NCI-H1694 (cell line): ENCODE data around the gene FNDC3A.
"Not testable (repeated sequence)": the region's sequence is repeated elsewhere in the genome, so short reads cannot be mapped to it uniquely, and the experiment has no call there.

Experiments used
- DNase-seq: peaks from one replicate; lab custom pipeline; 2025; lab: John Stamatoyannopoulos, UW

Gene FNDC3A

DNA sequence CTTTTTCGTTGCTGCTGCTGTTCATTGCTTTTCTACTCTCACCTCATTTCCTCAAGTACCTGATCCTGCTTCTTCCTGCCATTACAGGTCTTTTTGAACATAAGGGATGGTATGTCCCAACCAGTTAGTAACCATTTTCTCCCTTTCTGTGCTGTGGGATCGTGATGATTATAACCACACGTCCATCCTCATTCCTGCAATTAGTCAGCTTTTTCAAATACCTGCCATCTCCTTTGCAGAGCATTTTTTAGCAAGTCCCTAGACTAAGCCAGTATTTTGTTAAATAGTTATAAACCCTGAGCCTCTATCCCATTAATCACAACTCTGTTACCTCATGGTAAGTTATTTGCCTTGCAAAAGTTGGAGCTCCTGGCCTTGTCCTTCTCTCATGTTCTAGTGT is 109.2 kb downstream of the FNDC3A start:
- DNase-seq, result no peak

DNA sequence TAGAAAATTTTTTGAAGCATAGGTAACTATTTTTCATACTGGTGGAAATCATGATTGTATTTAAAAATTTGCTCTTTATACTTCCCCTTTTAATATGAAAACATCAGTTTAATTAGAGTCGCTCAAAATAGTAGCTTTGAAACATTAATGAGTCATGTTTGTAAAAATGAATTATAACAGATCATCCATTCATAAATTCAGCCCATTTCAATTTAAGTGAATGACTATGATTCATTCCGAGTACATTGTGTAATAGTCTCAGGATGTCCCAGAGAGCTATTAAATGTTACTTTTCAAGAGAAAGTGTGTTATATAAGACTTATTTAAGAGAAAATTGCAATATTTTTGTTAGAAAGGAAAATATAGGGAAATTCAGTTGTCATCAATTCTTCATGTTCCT is 111.0 kb downstream of the FNDC3A start:
- no peak for DNase-seq

- DNase-seq, result no peak
Observed at GRCh38 chr13:49093376-49093775, 117.7 kb downstream of the FNDC3A start.

GRCh38 chr13:49097374-49097773 is 121.7 kb downstream of the FNDC3A start:
- no peak for DNase-seq

GRCh38 chr13:49098198-49098597 is 122.5 kb downstream of the FNDC3A start:
- DNase-seq, result no peak

DNA sequence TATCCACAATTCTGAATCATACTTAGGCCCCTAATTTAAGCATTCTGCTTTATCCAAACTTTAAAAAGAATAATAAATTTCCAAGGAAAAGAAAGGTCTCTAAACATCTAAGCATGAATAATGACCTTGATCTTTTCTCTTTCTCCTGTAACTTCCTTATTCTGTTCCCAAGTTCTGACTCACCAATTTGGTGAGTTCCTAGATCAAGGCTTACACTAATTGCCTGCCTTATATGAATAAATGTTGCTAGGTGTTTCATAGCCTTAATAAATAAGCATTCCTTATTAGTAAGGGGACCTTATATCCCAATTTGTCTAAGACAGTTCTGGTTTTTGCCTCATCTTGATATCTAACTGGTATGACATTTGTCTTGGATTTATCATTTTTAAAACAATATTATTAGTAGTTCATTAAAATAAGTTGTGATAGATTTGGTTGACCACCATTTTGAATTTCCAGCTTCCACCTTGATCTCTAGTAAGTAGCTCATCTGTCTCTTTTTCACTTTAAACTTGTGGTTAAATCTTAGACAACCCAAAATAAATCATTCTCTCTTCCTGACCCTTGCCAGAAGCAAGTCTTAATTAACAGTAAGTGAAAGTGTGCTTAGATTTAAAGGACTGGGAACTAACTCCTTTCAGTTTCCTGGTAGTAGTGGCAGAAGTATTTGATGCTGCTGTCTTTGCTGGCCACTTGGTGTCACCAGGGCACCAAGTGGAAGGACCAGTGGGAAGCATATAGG is 123.2 kb downstream of the FNDC3A start:
- no peak for DNase-seq

DNA sequence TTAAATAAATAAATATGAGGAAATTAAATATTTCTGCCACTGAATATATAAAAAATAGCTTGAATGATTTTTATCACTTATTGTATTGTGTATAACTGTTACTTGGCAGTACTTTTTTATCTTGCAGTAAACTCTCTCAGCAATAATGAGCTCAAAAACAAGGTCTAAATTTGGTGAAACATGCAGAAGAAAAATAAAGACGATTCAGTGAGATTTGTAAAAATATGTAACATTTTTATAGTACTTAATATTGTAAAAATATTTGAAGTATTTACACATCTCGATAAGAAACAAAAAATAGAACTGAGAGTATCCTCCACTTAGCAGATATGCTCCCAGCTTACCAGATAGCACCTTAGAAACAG is 123.8 kb downstream of the FNDC3A start:
- no peak for DNase-seq

- no peak for DNase-seq
Observed at GRCh38 chr13:49100637-49101570, 125.2 kb downstream of the FNDC3A start.

- DNase-seq, result no peak
Observed at GRCh38 chr13:49108196-49108595, 132.5 kb downstream of the FNDC3A start.

DNA sequence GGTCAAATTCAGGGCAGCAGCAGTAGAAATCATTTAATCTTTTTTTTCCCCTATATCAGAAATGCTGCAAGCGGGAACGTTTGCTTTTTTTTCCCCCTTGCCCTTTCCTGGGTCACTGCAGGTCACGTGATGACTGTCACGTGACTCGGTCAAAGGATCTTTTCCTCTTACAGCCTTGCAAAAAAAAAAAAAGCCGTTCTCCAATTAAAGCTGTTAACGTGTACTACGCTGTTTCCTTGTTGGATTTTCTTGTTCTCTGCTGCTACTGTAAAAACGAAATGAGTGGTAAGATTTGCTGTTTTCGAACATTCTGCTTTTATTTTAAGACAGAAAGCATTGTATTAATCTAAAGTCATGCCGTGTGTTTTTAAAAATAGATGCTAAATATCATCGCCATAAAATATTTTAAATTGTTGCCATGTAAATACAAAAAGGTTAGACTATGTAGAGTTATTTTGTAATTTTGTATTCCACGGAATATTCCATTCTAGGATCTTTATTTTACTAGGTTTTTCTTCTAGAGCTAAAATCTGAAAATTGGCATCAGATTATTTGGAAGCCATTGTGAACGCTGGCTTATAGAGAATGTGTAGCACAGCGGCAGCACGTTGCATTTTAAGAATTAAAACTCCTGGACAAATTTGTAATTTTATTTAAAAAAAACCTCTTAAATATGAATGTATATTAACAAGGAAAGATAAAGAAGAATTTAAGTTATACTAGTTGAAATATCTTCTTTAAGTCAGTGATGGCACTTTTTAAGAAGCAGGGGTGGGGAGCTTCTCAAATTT is 134.6 kb downstream of the FNDC3A start:
- peak; percentile 86 for DNase-seq

GRCh38 chr13:49110913-49111170 is 135.1 kb downstream of the FNDC3A start:
- no peak for DNase-seq

DNA sequence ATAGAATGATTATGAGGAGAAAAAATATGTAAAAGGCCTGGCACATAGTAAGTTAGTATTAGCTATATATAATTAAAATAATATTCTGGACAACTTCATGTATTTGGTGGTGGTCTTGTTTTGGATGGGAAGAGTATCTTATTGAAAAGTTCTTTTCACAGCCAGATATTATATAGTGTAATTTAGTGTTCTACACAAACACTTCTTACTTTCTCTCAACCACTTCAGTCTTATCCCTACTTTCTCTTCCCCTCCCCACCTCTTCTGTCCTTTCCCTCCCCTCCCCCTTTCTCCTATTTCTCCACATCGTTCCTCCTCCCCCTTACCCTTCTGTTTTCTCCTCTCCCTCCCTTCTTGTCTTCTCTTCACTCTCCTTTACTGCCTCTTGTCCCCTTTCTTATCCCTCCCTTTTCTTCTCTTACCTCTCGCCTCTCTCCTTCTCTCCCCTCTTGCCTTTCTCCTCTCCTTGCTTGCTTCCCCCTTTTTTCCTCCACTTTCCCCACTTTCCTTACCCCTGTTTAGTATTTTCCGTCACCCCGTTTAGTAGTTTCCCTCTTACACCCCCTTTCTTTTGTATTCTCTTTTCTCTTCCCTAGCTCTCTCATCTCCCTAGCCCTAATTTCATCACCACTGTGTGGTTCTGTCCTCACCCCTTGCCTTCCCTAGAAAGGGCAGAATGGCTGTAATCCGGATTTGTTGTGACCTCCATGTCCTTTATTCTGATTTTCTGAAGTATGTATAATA is 137.2 kb downstream of the FNDC3A start:
- no peak for DNase-seq

DNA sequence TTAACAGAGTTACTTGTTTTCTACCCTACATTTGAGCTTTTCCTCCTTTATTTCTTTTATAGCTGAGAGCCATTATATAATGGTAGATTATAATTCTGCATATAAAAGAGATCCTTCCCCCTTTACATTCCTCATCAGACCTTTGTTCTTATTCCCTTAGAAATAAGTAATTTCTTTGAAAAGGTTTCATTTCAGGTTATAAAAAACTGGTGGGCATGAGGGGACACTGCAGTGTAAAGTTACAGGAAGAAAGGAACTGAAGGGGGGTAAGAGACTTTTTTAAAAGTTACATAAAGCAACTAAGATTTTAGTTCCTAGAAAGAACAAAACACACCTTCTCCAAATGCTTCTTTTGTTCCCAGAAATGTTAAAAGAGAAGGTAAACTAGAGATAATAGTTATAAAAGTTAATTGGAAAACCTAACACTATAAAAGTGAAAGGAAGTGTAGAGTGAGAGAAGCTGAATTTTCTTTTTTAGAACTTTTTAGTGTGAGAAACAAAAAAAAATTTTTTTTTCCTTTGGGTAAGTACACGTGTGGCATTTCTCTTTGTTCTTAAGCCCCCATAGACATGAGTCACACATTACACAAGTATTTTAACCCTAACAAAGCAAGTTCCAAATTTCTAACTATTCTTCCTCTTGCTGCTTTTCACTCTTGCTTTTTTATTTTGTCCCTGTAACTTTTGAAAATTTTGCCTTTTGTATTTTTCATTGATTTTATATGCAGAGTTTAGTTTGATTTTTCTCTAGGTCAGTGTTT is 138.0 kb downstream of the FNDC3A start:
- DNase-seq, result no peak

DNA sequence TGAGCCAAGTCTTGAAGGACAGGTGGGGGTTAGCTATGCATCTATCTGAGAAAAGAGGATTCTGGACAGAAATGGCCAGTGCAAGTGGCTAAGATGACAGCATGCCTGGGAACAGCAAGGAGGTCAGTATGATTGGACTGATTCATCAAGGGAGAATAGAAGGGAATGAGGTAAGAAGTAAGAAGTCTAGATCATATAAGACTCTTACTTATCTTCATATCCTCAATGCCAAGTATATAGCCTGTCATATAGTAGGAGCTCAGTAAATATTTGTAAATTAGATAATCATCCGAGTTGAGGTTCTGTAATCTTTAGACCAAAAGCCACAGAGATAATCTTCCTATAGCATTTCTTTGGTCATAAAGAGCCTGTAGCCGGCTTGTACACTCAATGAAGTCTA is 141.2 kb downstream of the FNDC3A start:
- DNase-seq, result no peak

DNA sequence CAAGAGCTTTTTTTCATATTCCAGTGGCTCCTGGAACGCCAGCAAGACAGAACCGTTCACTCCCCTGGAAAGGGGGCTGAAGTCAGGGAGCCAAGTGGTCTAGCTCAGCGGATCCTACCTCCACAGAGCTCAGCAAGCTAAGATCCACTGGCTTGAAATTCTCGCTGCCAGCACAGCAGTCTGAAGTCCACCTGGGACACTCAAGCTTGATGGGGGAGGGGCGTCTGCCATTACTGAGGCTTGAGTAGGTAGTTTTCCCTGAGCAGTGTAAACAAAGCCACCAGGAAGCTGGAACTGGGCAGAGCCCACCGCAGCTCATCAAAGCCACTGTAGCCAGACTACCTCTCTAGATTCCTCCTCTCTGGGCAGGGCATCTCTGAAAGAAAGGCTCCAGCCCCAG is 142.7 kb downstream of the FNDC3A start:
- not testable (repeated sequence) for DNase-seq

DNA sequence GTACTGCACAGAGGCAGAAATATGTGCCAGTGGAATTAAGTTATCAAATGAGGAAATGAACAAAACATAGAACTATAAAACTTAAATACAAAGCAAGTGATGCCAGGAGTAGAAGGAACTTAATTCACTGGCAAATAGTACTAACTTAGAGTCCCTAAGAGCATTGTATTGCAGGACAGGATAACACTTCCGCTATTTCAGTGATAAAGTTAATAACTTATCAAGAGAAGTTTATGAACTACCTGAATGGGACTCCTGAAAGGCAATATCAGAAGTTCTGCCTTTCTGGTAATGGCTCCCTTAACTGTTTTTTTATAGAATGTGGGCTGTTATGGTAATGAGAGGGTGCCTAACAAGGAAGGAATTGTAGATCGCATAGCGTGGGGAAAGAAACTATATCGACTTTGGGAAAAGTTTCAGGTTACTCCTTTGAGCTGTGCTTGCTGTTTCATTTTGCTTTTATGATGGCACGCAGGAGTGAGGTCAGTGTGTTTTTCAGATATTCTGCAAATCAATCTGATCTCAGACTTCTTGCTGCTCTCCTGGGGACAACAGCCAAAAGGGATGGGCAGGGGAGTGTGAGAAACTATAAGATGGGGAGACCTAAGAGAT is 149.1 kb downstream of the FNDC3A start:
- DNase-seq, result no peak

DNA sequence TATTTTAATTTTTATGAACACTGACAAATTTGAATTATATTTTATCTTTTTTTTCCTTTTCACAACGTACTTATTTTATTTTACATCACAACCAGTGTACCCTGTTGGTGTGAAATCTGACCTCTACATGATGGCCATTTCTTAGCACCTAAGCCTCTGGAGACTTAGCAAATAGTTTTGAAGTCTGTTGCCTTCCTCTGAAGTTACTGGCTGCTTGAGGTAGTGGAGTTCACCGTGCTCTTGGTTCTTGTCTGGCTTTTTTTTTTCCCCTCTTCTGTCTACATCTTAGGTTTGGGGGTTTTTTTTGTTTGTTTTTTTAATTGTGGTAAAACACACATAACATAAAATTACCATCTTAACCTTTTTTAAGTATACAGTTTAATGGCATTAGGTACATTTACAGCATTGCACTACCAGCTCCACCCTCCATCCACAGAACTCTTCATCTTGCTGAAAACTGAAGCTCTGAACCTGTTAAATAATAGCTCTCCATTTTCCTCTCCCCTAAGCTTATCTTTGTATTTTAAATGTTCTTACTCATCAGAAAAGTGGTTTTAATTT is 150.3 kb downstream of the FNDC3A start:
- no peak for DNase-seq

DNA sequence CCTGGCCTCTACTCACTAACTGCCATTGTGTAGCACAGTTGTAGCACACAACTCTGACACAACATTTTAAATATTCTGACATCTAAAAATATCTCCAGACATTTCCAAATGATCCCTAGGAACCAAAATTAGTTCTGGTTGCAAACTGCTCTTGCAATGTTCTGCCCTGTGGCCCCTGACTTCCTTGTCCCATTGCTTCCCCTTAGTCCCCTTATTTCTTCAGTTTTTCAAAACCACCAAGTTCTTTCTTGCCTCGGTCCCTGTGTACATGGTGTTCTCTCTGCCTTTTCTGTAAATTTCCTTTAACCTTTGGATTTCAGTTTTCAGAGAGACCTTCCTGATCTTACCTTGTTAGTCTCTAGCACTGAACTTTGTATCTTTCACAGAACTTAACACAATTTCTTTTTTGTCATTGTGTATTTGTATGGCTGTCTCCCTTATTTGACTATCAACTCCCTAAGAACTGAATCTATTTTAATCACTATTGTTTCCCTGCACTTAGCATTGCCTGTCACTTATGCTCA is 156.8 kb downstream of the FNDC3A start:
- no peak for DNase-seq

DNA sequence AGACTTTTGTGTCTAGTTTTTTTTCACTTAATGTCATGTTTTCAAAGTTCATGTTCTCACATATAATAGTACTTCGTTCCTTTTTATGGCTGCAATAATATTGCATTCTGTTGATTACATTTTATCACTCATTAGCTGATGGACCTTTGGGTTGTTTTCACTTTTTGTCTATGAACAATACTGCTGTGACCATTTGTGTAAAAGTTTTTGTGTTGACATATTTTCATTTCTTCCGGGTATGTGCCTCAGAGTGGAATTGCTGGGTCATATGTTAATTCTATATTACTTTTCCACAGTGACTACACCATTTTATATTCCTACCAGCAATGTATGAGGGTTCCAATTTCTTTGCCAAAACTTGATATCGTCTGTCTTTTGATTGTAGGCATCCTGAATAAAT is 158.6 kb downstream of the FNDC3A start:
- no peak for DNase-seq

GRCh38 chr13:49137138-49137643 is 161.5 kb downstream of the FNDC3A start:
- DNase-seq, result not testable (repeated sequence)
